ES-I3 (cell line): ENCODE data around the gene SEC16A.

ENCODE experiments used
- H3K36me3 ChIP-seq: 2 replicates; pipeline ENCODE4 v1.6.1; 2013; ENCODE audit warnings: mild to moderate bottlenecking, low read length, control low read depth, moderate library complexity; ENCODE audit not compliant: insufficient read depth
- H3K4me1 ChIP-seq: 2 replicates; pipeline ENCODE4 v1.6.1; 2013; ENCODE audit warnings: mild to moderate bottlenecking, control low read depth, low read length; ENCODE audit not compliant: insufficient read depth
- H3K9ac ChIP-seq: 2 replicates; pipeline ENCODE4 v1.6.1; 2013; ENCODE audit warnings: low read depth, mild to moderate bottlenecking, low read length, moderate library complexity
- H3K9me3 ChIP-seq: 2 replicates; pipeline ENCODE4 v1.6.1; 2013; ENCODE audit warnings: mild to moderate bottlenecking, low read length, moderate library complexity; ENCODE audit not compliant: control insufficient read depth, insufficient read depth

Gene SEC16A

DNA sequence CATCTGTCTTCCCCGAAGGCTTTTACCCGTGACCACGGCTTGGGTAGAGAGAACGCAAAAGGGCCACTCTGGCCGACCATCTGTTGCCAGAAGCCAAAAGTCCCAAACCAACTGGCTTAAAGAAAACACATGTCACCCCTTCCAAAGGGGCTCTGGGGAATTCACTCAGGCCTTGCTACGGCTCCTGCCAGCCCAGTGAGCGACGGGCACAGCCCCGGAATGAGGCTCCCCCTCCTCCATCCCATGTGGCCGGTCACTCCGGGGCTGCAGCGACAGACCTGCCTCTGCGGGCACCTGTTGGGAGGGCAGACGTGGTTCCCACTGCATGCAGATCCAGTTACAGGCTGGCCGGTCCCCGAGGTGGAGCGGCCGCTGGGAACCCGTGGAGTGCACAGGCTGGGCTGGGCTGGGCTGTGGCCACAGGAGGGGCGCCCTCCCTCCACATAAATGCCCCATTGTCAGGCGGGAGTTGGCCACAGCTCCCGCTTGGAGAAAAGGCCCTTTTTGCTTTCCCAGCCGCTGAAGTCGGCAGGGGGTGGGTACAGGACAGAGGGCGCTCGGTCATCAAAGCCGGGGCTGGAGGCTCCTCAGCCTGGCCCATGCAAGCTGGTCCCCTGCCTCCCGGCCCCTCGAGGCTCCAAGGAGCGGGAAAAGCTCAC is 43.1 kb upstream of the SEC16A start:
- no peaks in the 10 kb centered on the region for H3K4me1 ChIP-seq
- H3K9me3 ChIP-seq, result no peaks in the 10 kb centered on the region
- H3K9ac ChIP-seq, result no peak overlapping the region
- peaks cover 7% of the 10 kb centered on the region; the same call in 1 of the 2 replicates for H3K36me3 ChIP-seq

DNA sequence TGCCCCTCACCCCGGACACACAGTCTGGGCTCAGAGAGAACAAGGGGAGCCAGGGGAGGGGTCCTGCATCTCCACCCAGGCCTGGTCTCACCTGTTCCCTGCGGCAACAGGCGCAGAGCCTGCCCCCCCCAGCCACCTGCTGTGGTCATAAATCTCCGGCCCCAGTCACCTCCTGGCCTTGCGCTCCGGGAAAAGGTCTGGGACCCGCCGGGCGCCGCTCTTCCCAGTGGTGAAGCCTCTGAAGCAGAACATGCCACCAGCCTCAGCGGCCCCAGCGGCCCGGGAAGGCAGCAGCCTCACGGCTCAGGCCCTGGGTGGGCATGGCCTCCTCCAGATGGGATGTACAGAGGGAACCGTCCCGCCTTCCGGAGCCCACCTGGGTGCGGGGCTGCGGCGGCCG is 42.4 kb upstream of the SEC16A start:
- Histone ChIP-seq H3K4me1 (no peaks in the 10 kb centered on the region), H3K9ac (no peak overlapping the region), H3K36me3 (peaks cover 7% of the 10 kb centered on the region; the same call in 1 of the 2 replicates), H3K9me3 (no peaks in the 10 kb centered on the region)

DNA sequence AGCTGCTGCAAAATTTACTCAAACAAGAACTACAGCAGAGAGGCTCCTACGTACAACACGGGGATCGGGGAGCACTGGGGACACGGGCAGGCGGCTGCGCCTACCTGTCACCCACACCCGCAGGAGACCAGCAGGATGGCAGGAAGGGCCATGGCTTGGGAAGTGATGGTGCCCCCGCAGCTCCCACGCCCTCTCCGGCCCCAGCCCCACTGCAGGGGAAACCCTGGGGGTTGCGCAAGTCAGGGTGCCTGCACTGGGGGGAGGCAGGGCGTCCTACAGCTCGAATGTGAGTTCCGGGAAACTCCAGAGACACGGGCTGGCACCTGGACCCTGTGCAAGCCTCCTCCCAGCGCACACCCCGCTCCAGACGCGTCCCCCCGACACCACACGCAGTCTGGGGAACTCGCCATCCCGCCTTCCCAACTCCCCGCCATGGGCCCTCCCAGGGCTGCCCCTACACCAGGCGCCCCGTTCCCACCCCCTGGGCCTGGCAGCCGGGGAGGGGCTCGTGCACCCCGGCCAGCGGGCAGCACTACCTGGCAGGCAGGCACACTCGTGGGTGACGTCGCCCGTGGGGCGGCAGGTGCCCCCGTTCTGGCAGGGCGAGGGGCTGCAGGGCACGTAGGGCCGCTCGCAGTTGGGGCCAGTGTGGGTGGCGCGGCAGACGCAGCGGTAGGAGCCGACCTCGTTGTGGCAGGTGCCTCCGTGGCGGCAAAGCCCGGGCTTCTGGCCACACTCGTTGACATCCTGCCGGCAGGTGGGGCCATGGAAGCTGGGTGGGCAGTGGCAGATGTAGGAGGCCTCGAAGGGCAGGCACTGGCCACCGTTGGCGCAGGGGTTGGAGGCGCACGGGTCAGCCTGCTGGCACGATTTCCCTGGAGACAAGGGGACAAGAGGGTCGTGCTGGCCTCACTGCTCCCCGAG is 39.7 kb upstream of the SEC16A start:
- Histone ChIP-seq H3K4me1 (no peaks in the 10 kb centered on the region), H3K9ac (no peak overlapping the region), H3K9me3 (no peaks in the 10 kb centered on the region), H3K36me3 (peaks cover 13% of the 10 kb centered on the region; the same call in 1 of the 2 replicates)

DNA sequence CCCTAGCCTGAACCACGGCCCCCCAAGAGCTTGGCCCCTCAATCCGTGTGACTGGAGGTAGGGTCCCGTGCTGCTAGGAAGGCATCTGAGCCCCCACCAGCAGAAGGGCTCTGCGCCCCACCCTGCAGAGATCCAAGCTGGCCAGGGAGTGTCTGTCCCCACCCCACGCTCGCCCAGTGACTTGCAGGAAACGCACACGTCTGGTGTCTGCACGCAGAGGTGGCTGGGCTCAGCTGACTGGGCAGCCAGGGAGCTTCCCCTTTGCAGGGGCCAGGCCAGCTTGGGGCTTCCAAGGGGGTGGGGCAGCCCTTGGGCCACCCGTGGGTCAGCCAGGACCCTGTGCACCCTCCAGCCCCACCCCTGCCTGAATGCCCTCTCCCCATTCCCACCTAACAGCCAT is 38.7 kb upstream of the SEC16A start:
- H3K9ac ChIP-seq, result no peak overlapping the region
- H3K4me1 ChIP-seq, result no peaks in the 10 kb centered on the region
- peaks cover 13% of the 10 kb centered on the region; the same call in 1 of the 2 replicates for H3K36me3 ChIP-seq
- no peaks in the 10 kb centered on the region for H3K9me3 ChIP-seq

DNA sequence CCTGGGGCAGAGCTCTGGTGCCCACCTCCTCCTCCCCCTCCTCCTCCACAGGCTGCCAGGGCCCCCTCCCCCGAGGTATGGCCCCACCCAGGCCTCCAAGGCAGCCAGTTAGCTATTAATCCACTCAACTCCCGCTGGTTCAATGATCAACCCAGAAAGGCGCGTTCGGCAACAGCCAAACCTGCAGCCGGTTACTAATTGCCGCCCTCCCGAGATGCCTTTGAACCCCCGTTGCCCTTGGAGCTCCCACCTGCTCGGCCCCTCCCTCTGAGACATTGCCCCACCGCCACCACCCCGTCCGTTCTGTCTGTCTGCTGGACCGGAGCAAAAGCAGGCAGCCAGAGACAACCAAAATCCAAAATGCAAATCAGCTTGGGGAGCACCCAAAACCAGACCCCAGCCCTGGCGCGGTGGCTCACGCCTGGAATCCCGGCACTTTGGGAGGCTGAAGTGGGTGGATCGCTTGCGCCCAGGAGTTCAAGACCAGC is 37.3 kb upstream of the SEC16A start:
- H3K36me3 ChIP-seq, result peaks cover 10% of the 10 kb centered on the region; the same call in 1 of the 2 replicates
- no peaks in the 10 kb centered on the region for H3K9me3 ChIP-seq
- no peak overlapping the region for H3K9ac ChIP-seq
- H3K4me1 ChIP-seq, result no peaks in the 10 kb centered on the region

DNA sequence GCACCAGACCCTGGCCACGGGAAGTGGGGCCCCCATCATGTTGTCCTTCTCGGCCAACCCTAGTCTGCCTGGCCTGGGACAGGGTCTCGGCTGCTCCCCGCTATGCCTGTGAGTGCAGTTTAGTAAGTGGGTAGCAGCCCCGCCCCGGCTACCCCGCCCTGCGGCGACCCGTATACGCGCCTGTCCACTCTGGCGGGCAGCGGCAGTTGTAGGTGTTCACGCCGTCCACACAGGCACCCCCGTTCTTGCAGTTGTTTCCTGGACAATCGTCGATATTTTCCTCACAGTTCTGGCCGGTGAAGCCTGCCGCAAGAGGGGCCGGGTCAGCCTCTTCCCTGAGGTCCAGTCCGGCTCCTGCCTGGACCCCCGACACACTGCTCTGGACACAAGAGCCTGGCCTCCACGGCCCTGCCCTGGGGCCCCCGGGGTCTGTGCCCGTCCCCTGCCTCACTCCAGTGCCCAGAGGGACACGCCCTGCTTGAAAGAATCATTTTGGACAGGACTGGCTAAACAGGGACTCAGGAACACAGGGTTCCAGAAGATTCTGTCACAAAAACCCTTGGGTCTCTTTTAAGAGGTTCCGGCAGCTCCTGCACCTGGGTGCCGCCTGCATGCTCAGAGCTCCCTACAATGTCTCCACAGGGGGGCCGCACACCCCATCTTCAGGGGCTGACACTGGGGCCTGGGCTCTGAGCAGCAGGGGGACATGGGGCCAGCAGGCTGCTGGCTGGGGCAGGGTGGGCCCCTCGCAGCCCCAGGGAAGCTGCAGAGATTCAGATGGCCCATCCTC is 36.6 kb upstream of the SEC16A start:
- no peaks in the 10 kb centered on the region for H3K9me3 ChIP-seq
- no peak overlapping the region for H3K9ac ChIP-seq
- H3K36me3 ChIP-seq, result peaks cover 10% of the 10 kb centered on the region; the same call in 1 of the 2 replicates
- no peaks in the 10 kb centered on the region for H3K4me1 ChIP-seq

DNA sequence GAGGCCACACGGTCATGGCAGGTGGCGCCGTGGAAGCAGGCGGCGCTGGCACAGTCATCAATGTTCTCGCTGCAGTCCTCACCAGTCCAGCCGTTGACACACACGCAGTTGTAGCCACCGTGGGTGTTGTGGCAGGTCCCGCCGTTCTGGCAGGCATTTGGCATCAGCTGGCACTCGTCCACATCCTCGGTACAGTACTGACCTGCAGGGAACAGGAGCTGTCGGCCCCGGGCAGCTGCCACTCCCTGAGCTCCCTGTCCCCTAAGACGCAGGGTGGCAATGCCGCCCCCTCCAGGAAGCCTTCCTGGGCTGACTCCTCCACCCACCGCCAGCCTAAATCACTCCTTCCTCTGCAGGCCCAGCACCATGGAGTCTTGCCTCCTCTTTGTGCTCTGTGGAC is 35.8 kb upstream of the SEC16A start:
- Histone ChIP-seq H3K4me1 (no peaks in the 10 kb centered on the region), H3K9ac (no peak overlapping the region), H3K36me3 (peaks cover 10% of the 10 kb centered on the region; the same call in 1 of the 2 replicates), H3K9me3 (no peaks in the 10 kb centered on the region)

DNA sequence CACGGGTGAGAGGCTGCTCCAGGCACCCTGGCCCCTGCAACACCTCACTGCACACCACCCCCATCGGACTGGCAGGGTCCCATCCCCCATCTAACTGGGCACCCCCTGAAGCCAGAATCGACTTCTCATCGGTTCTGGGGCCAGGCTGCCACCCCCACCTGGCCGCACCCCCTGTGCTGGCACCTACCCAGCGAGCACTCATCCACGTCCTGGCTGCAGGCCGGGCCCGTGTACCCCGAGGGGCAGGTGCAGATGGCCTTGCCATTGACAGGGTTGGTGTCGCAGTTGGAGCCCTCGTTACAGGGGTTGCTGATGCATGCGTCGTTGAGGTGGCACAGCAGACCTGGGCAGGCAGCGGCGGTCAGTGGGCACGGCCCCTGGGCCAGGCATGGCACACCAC is 35.1 kb upstream of the SEC16A start:
- peaks cover 6% of the 10 kb centered on the region; the same call in 1 of the 2 replicates for H3K36me3 ChIP-seq
- H3K4me1 ChIP-seq, result no peaks in the 10 kb centered on the region
- H3K9me3 ChIP-seq, result no peaks in the 10 kb centered on the region
- H3K9ac ChIP-seq, result no peak overlapping the region

DNA sequence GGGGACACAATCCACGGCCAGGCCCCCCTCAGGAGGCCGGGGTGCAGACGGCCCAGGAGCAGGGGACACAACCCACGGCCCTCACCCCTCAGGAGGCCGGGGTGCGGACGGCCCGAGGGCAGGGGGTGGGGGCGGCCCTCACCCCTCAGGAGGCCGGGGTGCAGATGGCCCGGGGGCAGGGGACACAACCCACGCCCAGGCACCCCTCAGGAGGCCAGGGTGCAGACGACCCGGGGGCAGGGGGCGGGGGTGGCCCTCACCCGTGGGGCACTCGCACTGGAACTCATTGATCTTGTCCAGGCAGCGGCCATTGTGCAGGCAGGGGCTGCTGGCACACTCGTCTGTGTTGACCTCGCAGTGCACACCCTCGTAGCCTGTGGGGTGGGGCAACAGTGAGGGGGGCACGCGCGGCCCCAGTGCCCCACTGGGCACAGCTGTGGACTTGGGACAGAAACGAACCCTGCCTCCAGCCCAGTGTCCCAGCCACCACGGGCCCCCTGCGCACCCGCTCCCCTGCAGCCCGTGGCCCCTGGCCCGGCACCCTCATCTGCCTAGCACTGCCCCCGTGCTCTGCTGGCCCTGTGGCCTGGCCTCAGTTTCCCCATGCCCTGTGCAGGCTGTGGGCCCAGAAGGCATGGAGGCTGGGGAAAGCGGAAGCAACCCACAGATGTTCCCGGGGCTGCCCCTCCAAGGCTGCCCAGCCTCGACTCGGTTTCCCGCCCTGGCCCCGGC is 34.3 kb upstream of the SEC16A start:
- peaks cover 6% of the 10 kb centered on the region; the same call in 1 of the 2 replicates for H3K36me3 ChIP-seq
- H3K4me1 ChIP-seq, result no peaks in the 10 kb centered on the region
- no peak overlapping the region for H3K9ac ChIP-seq

DNA sequence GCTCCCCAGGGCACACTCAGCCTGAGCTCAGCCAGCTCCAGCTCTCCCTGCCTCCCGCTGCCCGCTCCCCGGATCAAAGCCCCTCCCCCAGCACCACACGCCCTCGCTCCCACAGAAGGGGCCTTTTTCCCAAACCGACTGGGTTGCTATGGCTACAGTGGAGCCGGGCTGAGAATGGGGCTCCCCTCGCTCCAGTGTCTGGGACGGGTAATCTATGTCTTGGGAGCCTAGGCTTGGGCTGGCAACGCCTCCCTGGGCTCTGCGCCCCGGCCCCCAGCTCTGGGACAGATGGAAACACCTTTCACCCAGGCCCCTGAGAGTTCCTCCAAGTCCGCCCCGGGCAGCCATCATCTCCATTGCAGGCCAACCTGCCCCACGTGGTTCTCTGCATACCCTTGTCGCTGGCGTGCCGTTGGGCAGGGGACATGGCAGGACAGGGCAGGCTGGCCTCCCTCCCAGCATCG is 33.4 kb upstream of the SEC16A start:
- Histone ChIP-seq H3K36me3 (peaks cover 9% of the 10 kb centered on the region; the same call in 1 of the 2 replicates), H3K9me3 (no peaks in the 10 kb centered on the region), H3K4me1 (no peaks in the 10 kb centered on the region), H3K9ac (no peak overlapping the region)

More for the DNA sequence above, 34.3 kb upstream of the SEC16A start:
- H3K9me3 ChIP-seq, result no peaks in the 10 kb centered on the region

DNA sequence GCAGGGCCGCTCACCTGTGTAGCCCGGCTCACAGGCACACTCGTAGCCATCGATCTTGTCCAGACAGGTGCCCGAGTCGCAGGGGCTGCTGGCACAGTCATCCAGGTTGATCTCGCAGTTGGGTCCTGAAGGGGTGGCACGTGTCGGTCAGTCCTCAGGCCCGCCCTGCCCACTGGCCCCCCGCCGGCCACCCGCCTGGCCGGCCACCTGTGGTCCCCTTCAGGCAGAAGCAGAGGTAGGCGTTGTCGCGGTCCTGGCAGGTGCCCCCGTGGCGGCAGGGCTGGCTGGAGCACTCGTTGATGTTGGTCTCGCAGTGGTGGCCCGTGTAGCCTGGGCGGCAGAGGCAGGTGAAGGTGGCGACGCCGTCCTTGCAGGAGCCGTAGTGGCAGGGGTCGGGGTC is 32.4 kb upstream of the SEC16A start:
- no peaks in the 10 kb centered on the region for H3K4me1 ChIP-seq
- H3K9ac ChIP-seq, result no peak overlapping the region
- no peaks in the 10 kb centered on the region for H3K9me3 ChIP-seq
- H3K36me3 ChIP-seq, result peaks cover 15% of the 10 kb centered on the region; the same call in 1 of the 2 replicates

DNA sequence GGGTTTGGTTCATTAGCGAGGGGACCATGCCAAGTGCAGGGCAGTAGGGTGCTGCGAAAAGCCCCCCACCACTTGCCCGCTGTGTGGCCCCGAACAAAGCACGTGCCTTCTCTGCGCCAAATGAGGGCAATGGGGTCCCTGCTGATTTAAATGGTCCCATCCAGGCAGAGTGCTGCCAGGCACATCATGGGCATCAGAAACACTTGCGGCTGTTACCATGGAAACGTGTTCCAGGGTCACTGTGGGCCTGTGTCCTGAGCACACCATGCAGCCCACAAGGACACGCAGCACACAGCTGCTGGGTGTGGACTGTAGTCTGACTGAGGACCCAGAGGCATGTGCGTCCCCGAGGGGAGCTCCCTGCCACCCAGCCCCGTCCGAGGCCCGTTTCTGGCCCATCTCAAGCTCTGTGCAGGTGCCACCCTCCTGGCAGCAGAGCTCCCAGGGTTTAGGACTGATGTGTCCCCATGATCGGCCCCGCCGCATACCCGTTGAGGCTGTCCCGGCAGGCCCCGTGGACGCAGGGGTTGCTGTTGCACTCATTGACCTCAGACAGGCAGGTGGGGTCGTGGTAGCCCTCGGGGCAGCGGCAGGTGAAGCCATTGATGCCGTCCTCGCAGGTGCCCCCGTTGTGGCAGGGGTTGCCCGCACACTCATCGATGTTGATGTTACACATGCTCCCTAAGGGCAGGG is 31.3 kb upstream of the SEC16A start:
- Histone ChIP-seq H3K36me3 (peaks cover 18% of the 10 kb centered on the region; the same call in 1 of the 2 replicates), H3K9me3 (no peaks in the 10 kb centered on the region), H3K4me1 (no peaks in the 10 kb centered on the region), H3K9ac (no peak overlapping the region)

DNA sequence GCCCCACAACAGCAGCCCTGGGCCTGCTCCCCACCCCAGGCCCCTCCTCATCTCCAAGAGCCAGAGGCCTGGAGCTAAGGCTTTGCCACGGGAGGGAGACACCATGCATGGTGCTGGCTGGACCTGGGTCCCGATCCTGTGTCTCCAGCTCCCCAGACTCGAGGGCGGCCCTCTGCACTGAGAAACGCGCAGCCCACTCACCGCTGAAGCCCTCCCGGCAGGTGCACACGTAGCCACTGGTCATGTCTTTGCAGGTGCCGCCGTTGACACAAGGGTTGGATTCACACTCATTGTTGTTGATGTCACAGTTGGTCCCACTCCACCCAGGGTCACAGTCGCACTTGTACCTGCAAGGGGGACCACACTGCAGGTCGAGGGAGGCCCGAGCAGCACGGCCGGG is 30.4 kb upstream of the SEC16A start:
- H3K9me3 ChIP-seq, result no peaks in the 10 kb centered on the region
- no peaks in the 10 kb centered on the region for H3K4me1 ChIP-seq
- H3K36me3 ChIP-seq, result peaks cover 23% of the 10 kb centered on the region; the same call in 1 of the 2 replicates
- no peak overlapping the region for H3K9ac ChIP-seq
